ENCODE results near the gene ADAMTS2.

ADAMTS2 gene

DNA sequence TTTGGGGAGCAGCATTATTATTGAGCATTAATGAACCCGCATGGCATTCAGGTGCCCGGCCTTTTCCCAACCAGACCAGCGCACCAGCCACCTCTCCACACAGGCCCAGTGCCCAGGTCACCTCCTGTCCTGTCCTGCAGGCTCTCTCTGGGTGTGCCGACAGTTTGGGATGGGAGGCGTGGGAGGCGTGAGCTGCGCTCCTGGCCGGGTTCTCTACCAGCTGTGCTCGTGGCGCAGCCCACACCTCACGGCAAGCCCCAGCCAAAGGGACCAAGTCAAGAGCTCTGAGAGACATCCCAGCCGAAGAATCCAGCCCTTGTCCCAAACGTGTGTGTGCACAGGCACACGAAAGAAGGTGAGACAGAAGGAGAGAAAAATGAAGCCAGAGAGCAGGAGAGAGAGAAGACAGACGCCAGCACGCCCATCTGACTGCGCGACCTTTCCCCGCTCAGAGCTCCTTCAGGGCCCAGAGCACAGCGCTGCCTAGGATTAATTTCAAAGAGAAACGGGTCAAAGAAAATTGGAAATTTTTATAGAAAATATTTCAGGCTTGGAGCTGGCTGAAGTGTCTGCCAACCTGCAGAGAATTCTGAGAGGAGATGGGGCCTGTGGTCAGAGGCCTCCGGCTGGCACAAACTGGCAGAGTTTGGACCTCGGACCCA is 81.7 kb downstream of the ADAMTS2 start:
- DNase-seq = no peak

DNA sequence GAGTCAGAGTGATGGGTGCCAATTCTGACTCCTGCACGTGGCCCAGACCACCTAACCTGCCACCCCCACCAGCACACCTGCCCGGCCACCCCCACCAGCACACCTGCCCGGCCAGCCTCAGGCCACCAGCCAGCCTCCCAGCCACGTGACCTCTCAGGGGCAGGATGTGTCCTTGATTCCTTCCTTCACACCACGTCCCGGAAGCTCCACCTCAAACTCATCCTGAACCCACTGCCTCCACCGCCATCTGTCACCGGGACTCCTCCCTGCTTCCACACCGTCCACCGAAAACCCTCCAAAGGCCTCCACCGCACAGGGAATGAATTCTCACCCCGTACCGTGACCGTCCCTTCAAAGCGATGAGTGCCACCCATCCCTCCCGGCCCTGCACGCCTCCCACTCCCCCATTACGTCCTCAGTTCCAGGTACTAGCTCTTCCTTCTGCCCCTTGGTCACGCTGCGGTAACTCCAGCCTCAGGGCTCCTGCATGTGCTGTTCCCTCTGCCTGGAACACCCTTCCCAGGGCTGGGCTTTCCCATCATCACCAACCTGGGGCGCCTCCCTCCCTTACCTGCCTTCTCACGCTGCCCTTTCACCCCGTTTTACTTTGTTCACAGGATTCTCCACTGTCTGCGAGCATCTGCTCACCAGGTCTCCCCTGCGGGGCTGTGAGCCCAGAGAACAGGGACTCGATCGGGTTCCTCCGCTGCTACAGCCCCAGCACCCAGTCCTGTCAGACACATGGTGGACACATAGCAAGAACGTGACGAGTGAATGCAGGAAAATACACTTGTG is 82.9 kb downstream of the ADAMTS2 start:
- DNase-seq = no peak

DNA sequence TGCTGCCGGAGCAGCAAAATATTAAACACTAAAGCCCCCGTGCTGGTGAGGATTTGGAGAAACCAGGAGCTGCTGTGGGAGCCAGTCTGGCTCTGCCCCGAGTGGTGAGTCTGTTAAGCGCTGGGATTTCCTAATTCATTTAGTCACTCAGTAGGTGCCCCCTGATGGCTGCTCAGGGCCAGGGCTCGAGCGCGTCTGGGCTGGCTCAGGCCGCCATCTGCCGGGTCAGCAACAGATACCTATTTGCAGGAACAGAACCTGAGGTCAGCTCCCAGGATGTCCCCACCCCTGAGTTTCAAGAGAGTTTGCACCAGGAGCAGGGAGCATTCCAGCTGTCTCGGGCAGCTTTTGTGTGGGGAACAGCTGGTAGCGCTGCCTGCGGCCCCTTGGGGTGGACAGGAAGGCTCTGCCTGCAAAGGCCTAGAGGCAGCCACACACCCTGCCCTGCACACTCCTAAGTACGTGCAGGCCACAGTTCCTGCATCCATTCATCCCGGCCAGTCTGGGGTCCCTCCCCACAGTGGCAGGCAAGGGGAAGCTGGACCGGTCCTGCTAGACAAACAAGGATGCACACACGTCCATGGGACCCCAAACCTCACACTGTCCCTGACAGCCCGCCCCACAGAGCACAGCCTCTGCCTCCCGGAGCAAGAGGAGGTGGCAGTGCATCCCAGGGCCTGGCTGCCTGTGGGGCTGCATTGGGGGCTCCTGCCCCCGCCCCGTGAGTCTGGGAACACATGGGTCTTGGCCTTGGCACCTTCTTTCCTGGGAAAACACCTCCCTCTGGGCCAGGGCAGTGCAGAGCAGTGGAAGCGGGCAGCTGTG is 83.7 kb downstream of the ADAMTS2 start:
- DNase-seq = no peak

GRCh38 chr5:179260324-179261070 is 84.8 kb downstream of the ADAMTS2 start:
- DNase-seq = no peak

- no peak for DNase-seq
Measured at GRCh38 chr5:179259731-179260323, 85.4 kb downstream of the ADAMTS2 start.

DNA sequence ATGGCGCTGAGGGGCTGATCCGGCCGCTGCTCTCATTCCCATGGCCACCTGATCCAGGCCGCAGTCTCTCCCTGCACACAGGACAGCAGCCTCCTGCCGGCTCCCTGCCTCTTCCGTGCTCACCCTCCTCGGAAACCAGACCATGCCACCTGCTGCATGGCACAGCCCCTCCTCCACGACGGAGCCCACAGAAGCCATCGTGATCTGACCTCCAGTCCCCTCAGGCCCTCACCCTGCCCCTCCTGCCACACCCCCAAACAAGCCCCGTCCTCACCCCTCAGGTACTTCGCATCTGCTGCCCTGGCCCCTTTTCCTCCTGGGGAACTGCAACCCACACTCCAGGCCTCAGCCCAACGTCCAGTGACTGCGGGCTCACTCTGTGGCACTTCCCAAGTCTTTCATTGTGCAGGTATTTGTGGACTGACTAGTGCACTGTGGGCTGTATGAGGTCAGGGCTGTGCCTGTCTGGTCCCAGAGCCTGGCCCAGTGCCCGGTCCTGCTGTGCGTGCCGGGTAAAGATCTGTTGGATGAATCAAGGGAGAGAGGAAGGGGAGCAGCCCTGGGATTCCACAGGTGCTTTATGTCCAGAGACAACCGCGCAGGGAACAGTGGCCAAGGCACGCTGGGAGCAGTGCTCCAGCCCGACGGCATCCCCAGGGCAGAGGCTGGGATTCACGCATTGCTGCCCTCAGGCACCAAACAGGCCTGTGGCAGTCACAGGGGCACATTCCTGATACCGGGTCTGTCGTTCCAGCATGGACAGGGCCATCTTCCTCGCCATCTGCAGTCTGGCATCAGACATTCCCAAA is 86.1 kb downstream of the ADAMTS2 start:
- no peak for DNase-seq

GRCh38 chr5:179258001-179258921 is 87.0 kb downstream of the ADAMTS2 start:
- no peak for DNase-seq

- DNase-seq = no peak
Measured at GRCh38 chr5:179257176-179257682, 88.0 kb downstream of the ADAMTS2 start.

DNA sequence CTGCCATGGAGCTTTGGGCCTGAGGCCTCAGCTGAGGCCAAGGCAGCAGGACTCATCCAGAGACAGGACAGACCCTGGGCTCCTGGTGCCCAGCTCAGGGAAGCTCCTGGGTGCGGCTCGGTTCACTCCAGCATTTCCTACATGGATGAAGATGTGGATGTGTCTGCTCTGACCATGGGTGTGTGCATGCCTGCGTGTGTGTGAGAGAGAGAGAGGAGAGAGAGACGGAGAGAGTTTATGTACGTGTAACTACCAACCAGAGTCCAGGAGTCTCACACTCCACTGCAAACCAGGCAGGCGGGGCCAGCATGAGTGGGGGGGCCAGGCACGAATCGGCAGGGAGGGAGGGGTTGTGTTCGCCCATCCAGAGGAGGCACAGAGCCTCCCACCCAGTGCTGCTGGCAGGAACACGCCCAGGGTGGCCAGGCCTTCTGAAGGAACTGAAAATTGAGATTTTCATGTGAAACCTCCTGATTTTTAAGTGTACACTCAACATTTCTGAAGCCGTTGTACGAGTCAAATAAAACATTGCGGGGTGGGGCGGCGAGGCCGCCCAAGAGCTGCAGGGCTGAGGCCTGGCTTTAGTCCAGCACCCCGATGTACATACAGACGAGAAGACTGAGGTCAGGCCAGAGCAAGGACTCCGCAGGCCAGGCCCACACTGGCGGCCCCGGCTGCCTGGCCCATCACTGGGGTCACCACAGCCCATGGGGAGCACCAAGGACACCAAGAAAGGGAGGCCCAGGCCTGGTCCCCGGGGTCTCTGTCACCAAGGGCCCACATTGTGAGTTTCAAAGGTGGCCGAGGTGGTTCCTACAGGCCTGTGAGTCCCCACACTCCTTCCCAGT is 88.7 kb downstream of the ADAMTS2 start:
- DNase-seq = no peak

- DNase-seq = no peak
Measured at GRCh38 chr5:179255527-179256327, 89.5 kb downstream of the ADAMTS2 start.

DNA sequence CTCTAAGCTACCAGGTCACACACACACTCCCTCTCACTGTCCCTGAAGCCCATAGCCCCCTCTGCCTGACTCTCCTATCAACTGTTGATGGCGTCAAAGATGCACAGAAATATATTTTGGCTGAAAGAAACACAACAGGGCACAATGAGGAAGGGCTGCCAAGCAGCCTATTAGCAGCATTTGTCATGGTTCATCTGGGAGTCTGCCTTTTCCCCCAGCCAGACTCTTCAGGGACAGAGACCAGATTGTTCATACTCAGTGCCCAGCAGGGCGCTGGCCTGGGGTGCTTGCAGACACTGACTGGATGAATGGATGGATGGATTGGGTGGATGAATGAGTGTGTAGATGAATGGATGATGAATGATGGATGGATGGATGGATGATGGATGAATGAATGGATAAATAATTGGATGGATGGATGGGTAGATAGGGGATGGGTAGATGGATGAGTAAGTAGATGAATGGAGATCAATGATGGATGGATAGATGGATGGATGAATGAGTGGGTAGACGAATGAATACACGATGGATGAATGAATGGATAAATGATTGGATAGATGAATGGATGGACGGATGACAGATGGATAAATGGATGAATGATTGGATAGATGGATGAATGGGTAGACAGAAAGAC is 90.5 kb downstream of the ADAMTS2 start:
- no peak for DNase-seq

- no peak for DNase-seq
Measured at GRCh38 chr5:179253730-179254129, 91.5 kb downstream of the ADAMTS2 start.

DNA sequence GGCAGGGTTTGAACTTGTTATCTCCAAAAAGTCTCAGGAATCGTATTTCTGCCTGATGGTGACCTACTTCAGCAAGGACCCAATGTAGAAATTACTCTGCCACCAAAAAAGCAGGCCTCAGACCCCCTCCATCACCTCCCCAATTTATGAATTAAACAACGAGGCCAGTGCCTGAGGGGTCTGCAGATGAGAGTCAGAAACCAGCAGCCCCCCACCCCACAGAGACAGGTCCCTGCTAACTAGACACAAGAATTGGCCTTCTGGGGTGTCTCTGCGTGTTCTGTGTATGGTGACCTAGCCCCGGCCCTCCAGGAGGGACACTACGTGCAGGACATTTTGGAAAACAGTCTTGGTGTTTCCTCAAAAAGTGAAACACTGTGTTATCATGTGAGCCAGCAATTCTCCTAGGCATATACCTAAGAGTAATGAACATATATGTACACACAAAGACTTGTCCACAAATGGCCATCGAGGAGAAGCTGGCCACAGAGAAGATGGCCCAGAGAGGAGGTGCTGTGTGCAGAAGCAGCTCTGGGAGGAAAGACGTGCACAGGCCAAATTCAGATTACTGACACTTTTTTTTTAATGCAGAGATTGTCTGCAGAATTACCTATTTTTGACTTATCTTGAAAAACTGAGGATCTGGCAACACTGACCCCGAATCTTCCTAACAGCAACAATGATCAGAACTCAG is 93.8 kb downstream of the ADAMTS2 start:
- no peak for DNase-seq

- DNase-seq = no peak
Measured at GRCh38 chr5:179250561-179251225, 94.6 kb downstream of the ADAMTS2 start.

GRCh38 chr5:179246227-179246626 is 99.0 kb downstream of the ADAMTS2 start:
- DNase-seq = no peak

- DNase-seq = no peak
Measured at GRCh38 chr5:179245031-179245430, 100.2 kb downstream of the ADAMTS2 start.

GRCh38 chr5:179244044-179244443 is 101.2 kb downstream of the ADAMTS2 start:
- no peak for DNase-seq

Measured in CD4-positive, alpha-beta T cell treated with Interleukin-17A for 4 hours (primary cell).